Brain pericyte (primary cell): Measurements from ENCODE around the gene DTWD1.
"Not testable (repeated sequence)": the region's sequence is repeated elsewhere in the genome, so short reads cannot be mapped to it uniquely, and the experiment has no call there.

ENCODE experiments used
- DNase-seq: peaks from one replicate; pipeline ENCODE4 v3.0.0-alpha.2; 2012; ENCODE audit warnings: low read depth, low spot score

DTWD1 gene

GRCh38 chr15:49645941-49646340, 25.1 kb downstream of the DTWD1 start:
- DNase-seq = peak; percentile 72

- no peak for DNase-seq
Observed at GRCh38 chr15:49646891-49647290, 26.0 kb downstream of the DTWD1 start.

DNA sequence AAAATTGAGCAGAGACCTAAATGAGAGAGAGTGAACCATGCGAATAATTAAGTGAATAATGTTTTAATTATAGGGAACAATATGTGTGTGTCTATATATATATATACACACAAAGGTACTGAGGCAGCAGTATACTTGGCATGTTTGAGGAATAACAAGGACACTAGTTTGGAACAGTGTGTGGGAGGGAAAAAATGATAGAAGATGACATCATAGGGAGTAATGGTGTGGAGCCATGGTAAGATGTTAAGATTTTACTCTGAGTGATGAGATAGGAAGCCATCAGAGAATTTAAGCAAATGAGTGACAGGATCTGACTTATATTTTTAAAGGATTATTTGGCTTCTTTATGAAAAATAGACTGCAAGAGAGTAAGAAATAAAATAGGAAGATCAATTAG, 29.1 kb downstream of the DTWD1 start:
- DNase-seq = no peak

DNA sequence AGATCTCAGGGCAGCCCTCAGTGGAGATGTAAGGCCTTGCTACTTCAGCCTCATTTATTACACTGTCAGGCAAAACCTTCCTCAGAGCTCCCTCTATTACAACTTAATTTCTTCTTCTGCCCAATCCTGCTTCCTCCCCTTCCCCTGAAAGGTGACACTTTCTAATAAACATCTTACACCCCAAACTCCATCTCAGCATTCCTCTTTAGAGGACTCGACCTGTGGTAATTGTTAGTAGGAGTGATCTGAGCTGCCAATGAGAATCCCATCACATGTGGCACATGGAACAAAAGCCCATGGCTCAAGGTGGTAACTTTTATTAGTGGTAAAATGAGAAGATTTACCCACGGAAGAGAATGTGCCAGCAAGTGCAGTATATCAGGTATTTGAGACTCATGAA, 29.8 kb downstream of the DTWD1 start:
- DNase-seq = no peak

DNA sequence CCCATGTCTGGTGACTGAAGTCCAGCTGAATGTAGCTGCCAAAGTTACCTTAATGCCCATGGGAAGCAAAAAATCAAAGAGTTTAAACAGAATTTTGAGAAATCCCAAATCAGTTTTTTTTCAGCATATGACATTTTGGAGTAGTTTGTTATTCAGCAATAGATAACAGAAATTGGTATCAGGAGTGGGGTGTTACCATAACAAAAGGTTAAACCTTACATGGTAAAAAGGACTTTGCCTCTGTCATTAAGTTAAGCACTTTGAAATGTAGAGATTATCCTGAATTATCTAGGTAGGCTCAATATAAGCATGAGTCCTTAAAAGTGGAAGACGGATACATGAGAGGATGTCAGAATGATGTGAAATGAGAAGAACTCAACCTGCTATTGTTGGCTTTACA, 32.1 kb downstream of the DTWD1 start:
- DNase-seq = no peak

DNA sequence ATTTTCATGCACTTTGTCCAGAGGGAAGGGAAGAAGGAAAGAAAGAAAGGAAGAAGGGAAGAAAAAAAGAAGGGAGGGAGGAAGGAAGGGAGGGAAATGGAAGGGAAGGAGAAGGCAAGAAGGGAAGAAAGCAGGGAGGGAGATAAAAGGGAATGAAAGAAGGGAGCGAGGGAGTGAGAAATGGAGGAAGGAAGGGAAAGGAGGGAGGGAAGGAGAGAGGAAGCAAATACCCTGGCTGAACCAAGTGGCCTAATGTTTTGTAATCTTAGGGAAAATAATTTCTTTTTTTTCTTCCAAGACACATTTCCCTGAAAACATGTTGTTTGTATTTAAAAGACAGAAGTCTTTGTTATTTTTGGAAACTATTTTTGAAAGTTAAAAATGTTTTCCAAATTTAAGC, 35.9 kb downstream of the DTWD1 start:
- DNase-seq = no peak

- DNase-seq = no peak
Observed at GRCh38 chr15:49664716-49665115, 43.9 kb downstream of the DTWD1 start.

GRCh38 chr15:49666486-49666885, 45.6 kb downstream of the DTWD1 start:
- DNase-seq = not testable (repeated sequence)

GRCh38 chr15:49669288-49669687, 48.4 kb downstream of the DTWD1 start:
- no peak for DNase-seq

DNA sequence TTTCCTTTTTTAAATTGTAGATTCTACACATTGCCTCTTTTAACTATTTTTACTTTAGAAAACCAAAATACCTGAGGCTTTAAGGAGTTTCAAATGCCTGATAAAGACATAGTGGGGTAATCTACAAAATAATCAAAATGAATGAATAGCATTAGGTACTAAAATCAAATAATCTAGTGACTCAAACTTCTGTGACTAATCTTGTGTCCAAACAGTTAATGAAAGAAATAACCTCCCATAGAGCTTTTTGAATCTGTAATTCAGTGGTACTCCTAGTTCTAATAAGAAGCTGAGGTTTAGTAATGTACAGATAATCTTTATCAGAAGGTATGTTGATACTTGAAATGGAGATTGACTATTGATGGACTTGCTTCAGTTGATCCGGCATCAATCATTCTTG, 53.0 kb downstream of the DTWD1 start:
- DNase-seq = no peak

DNA sequence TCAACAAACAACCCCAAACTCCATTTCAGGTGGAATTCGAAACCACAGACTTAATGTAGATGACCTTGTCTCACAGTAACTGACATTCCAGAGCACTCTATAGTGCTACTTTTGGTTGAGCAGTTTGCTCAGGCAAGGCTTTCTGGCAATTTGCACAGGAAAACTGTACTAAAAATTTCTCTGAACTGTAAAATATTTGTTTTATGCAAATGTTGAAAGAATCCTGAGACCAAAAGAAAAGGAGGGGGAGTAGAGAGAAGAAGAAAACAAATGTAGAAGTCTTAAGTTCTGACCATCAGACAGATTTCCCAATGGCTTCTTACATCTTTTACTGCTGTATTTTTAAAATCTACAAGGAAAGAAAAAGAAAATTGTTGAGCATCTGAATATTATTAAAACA, 53.5 kb downstream of the DTWD1 start:
- no peak for DNase-seq

GRCh38 chr15:49675041-49675440, 54.2 kb downstream of the DTWD1 start:
- peak; percentile 37 for DNase-seq

DNA sequence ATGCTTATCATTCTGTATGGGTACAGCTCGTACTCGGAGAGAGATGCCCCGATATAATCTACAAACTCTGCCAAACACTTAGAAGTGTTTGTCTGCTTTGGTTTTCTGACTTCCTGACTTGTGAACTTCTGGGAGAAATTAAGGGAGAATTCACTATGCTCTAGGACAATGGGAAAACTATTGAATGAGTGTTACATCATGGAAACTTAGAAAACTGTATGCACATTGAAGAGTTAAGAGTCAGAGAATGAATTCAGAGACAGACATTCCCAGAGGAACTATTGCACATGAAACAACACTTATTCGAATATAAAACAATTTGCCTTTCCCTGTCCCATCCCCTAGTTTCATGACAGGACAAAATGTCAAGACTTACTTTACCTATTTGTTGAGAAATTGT, 57.8 kb downstream of the DTWD1 start:
- DNase-seq = no peak

DNA sequence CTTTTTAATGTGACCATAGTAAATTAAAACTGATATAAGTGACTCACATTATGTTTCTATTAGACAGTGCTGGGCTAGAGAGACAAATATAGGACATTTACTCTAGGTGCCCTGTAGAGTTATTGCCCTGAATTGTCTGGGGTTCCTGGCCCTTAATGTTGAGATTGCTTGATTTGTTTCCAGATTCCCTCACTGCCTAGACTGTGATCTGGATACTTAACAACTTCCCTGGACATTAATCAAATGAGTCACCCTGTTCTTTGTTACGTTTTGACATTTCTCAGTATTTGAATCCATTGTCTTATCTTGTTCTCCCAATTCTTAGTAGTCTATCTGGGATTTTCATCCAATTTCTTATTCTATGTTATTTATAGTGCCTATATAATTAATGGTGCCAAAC, 65.8 kb downstream of the DTWD1 start:
- DNase-seq = no peak

DNA sequence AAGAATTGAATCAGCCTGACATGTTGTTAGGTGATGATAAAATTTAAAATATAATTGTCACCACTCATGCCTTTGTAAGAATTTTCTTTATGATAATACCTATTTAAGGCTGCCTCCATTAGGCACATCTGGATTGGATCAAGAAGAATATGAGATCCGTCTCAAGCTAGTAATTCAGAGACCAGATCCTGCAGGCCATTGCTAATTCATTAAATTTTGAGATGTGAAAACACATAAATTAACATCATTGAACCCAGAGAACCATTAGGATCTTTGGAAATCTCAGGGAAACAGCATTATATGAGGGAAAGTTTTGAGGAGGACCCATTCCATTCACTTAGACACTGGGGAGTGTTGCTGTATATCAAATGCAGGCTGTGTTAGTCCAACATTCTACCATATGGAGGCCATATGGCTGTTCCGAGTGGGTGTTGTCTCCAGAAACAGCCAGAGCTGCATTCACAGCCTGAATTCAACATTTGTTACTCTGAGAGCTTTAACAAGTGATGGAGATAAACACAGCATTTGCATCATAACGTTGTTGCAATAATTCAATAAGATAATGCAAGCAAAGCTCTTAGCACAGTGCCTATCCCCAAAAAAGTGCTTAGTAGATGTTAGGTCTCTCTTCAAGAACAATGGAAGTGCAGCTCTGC, 67.4 kb downstream of the DTWD1 start:
- DNase-seq = no peak

DNA sequence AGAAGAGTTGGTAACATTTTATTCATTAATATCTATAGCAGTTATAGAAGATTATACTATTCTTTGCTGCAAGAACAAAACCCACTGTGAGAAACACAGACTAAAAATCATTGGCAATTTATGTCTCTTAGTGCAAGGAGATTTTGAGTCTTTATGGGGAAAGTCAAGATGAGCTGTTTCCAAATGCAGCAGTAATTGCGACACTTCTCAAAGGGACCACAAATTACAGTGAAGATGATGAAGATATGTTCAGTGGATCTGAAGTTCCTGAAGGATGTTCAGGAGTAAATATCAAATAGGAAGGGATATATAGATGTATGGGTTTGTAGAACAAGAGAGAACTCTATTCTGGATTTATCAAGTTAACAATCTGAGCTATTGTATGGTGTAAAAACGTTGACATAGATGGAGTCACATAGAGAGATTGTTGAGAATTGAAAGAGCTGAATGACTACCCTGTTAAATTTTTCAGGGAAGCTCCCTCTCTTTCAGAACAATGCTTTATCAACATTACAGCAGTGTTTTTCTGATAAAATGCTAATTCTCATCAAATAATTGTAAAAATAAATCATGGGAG, 71.8 kb downstream of the DTWD1 start:
- DNase-seq = no peak

GRCh38 chr15:49693498-49693897, 72.7 kb downstream of the DTWD1 start:
- no peak for DNase-seq

- DNase-seq = no peak
Observed at GRCh38 chr15:49696433-49696832, 75.6 kb downstream of the DTWD1 start.

- no peak for DNase-seq
Observed at GRCh38 chr15:49697121-49697520, 76.3 kb downstream of the DTWD1 start.

DNA sequence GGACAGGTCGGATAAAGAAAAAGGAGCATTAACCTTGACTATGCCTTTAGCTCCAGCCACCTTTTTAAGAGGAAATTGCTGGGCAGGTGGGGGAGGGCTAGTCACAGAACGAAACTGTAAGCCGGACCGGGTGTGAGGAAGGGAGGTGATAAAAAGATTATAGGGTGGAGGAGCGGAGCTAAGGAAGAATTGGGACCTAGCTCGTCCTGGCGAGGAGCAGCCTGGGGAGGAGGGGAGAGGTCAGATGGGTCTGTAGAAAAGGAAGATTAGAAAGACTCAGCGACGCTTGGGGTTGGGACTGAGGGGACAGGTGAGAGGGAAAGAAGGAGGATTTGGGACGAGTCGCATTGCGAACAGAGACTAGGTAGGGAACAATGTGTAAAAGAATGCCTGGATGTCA, 82.1 kb downstream of the DTWD1 start:
- DNase-seq = not testable (repeated sequence)
